H1 (cell line): ENCODE measurements around the gene MPZ. TPM values are rescaled to one million over a fixed set of nuclear protein-coding genes. Genes with fewer than 3 reads are reported as not detected.

Experiments
- CTCF ChIA-PET: fragments of 300-600 bp; sonication (Branson Sonifier 250); formaldehyde crosslinking; loops from one replicate; lab custom pipeline; 2021; ENCODE audit not compliant: partially characterized antibody; lab: Charles Lee
- POLR2A ChIA-PET: fragments of 300-600 bp; sonication (Branson Sonifier 250); formaldehyde crosslinking; loops from one replicate; lab custom pipeline; 2021; ENCODE audit warnings: inconsistent platforms; ENCODE audit not compliant: partially characterized antibody; lab: Charles Lee
- DNase-seq, 2 experiments: peaks; one replicate each; pipeline versions ENCODE4 v3.0.0 to v3.0.0-alpha.2; 2010 to 2022; ENCODE audit warnings: low spot score in 2 of 2, low read depth in 1 of 2, mixed read lengths in 1 of 2
- FAIRE-seq: peaks from 2 replicates; lab custom pipeline; 2011; peaks lifted over from hg19 to GRCh38; lab: Jason Lieb, UNC
- H2AFZ ChIP-seq: 2 replicates; pipeline ENCODE4 v1.8.1; 2012; ENCODE audit warnings: low read length, inconsistent platforms
- H2AK5ac ChIP-seq: 2 replicates; pipeline ENCODE4 v1.6.1; 2013; ENCODE audit warnings: low read depth, low read length
- H2BK120ac ChIP-seq: replicated peaks from 2 replicates; pipeline ENCODE3; 2013; ENCODE audit warnings: low read depth, low read length, inconsistent platforms
- H2BK12ac ChIP-seq: 2 replicates; pipeline ENCODE4 v1.6.1; 2013; ENCODE audit warnings: low read depth, low read length
- H2BK15ac ChIP-seq: 2 replicates; pipeline ENCODE4 v1.6.1; 2013; ENCODE audit warnings: low read length
- H2BK20ac ChIP-seq: 2 replicates; pipeline ENCODE4 v1.6.1; 2013; ENCODE audit warnings: low read length
- H2BK5ac ChIP-seq: 2 replicates; pipeline ENCODE4 v1.6.1; 2013; ENCODE audit warnings: low read depth, low read length
- H3K14ac ChIP-seq: 2 replicates; pipeline ENCODE4 v1.6.1; 2013; ENCODE audit warnings: inconsistent platforms; ENCODE audit not compliant: insufficient read length
- H3K18ac ChIP-seq: 2 replicates; pipeline ENCODE4 v1.6.1; 2013; ENCODE audit warnings: low read length; ENCODE audit errors: extremely low read depth
- H3K23ac ChIP-seq: 2 replicates; pipeline ENCODE4 v1.6.1; 2013; ENCODE audit warnings: inconsistent platforms; ENCODE audit not compliant: insufficient read length
- H3K23me2 ChIP-seq: 2 replicates; pipeline ENCODE4 v1.6.1; 2013; ENCODE audit warnings: low read depth, low read length
- H3K27ac ChIP-seq: 2 replicates; pipeline ENCODE4 v1.6.1; 2011; ENCODE audit warnings: low read depth, low read length, inconsistent platforms
- H3K27me3 ChIP-seq, 4 experiments: replicated peaks in 1 of 4; 1 replicate in 1 of 4; 2 replicates in 3 of 4; pipeline versions ENCODE4 v1.6.1 to v1.8.1; 2011 to 2013; ENCODE audit warnings: low read length in 3 of 4, mild to moderate bottlenecking in 3 of 4, inconsistent platforms in 2 of 4, mixed read lengths in 2 of 4, moderate library complexity in 1 of 4; ENCODE audit not compliant: control insufficient read depth in 3 of 4, insufficient read depth in 3 of 4; ENCODE audit errors: extremely low read depth in 1 of 4
- H3K36me3 ChIP-seq, 4 experiments: 2 replicates each; pipeline versions ENCODE4 v1.6.1 to v1.8.1; 2011 to 2013; ENCODE audit warnings: mild to moderate bottlenecking in 4 of 4, low read length in 3 of 4, moderate library complexity in 2 of 4, control low read depth in 1 of 4, inconsistent platforms in 1 of 4; ENCODE audit not compliant: insufficient read depth in 4 of 4, control insufficient read depth in 2 of 4
- H3K4ac ChIP-seq: replicated peaks from 2 replicates; pipeline ENCODE3; 2013; ENCODE audit warnings: low read length, low read depth, mixed read lengths, inconsistent platforms; ENCODE audit not compliant: insufficient read length
- H3K4me1 ChIP-seq, 4 experiments: replicated peaks in 1 of 4; 1 replicate in 1 of 4; 2 replicates in 3 of 4; pipeline versions ENCODE4 v1.6.1 to v1.8.1; 2011 to 2013; ENCODE audit warnings: low read length in 3 of 4, inconsistent platforms in 2 of 4, mixed read lengths in 1 of 4; ENCODE audit not compliant: insufficient read depth in 4 of 4, control insufficient read depth in 3 of 4
- H3K4me2 ChIP-seq, 2 experiments: 2 replicates each; pipeline versions ENCODE4 v1.6.1 to v1.8.1; 2011 to 2013; ENCODE audit warnings: low read depth in 2 of 2, low read length in 2 of 2, control low read depth in 1 of 2, inconsistent platforms in 1 of 2, mild to moderate bottlenecking in 1 of 2; ENCODE audit not compliant: insufficient read depth in 1 of 2
- H3K4me3 ChIP-seq, 4 experiments: fragments of 200-600, 300-600 bp in 1 of 4; sonication (generic), shearing (Covaris generic), sonication (Bioruptor Twin) in 1 of 4; 2 replicates each; pipeline versions ENCODE4 v1.5.1 to v1.8.1; 2011 to 2016; ENCODE audit warnings: low read length in 4 of 4, low read depth in 3 of 4, control low read depth in 2 of 4, inconsistent platforms in 2 of 4, mild to moderate bottlenecking in 2 of 4, mixed read lengths in 1 of 4, moderate library complexity in 1 of 4; ENCODE audit not compliant: insufficient read depth in 2 of 4; ENCODE audit errors: extremely low read depth in 1 of 4
- H3K56ac ChIP-seq: replicated peaks from 2 replicates; pipeline ENCODE3; 2013; ENCODE audit warnings: low read depth, mild to moderate bottlenecking, mixed read lengths, low read length, inconsistent platforms; ENCODE audit not compliant: insufficient read length
- H3K79me1 ChIP-seq: 2 replicates; pipeline ENCODE4 v1.6.1; 2013; ENCODE audit warnings: low read depth, low read length, control low read depth
- H3K79me2 ChIP-seq, 2 experiments: 2 replicates each; pipeline versions ENCODE4 v1.6.1 to v1.8.1; 2012 to 2013; ENCODE audit warnings: low read length in 2 of 2, mild to moderate bottlenecking in 2 of 2, inconsistent platforms in 1 of 2; ENCODE audit not compliant: insufficient read depth in 2 of 2, control insufficient read depth in 1 of 2
- H3K9ac ChIP-seq, 4 experiments: replicated peaks in 1 of 4; 1 replicate in 1 of 4; 2 replicates in 3 of 4; pipeline versions ENCODE4 v1.6.1 to v1.8.1; 2011 to 2013; ENCODE audit warnings: low read depth in 3 of 4, low read length in 3 of 4, control low read depth in 2 of 4, mild to moderate bottlenecking in 2 of 4, moderate library complexity in 2 of 4, inconsistent platforms in 1 of 4; ENCODE audit errors: extremely low read depth in 1 of 4
- H3K9me3 ChIP-seq, 2 experiments: 2 replicates each; pipeline versions ENCODE4 v1.6.1 to v1.8.1; 2012 to 2013; ENCODE audit warnings: mild to moderate bottlenecking in 2 of 2, moderate library complexity in 2 of 2, control low read depth in 1 of 2, inconsistent platforms in 1 of 2, low read depth in 1 of 2, low read length in 1 of 2, mixed read lengths in 1 of 2; ENCODE audit not compliant: insufficient read depth in 2 of 2
- H4K20me1 ChIP-seq, 2 experiments: replicated peaks in 1 of 2; 2 replicates each; pipeline versions ENCODE3 to v1.8.1; 2011 to 2013; ENCODE audit warnings: inconsistent platforms in 2 of 2, low read length in 2 of 2, mild to moderate bottlenecking in 1 of 2; ENCODE audit not compliant: insufficient read depth in 2 of 2, control insufficient read depth in 1 of 2
- H4K5ac ChIP-seq: 2 replicates; pipeline ENCODE4 v1.6.1; 2013; ENCODE audit warnings: low read length, low read depth, mixed read lengths, inconsistent platforms; ENCODE audit not compliant: insufficient read length
- H4K8ac ChIP-seq: 2 replicates; pipeline ENCODE4 v1.8.0; 2013; ENCODE audit warnings: mild to moderate bottlenecking, moderate library complexity, low read length, inconsistent platforms; ENCODE audit not compliant: insufficient read depth; ENCODE audit errors: extremely low read depth
- H4K91ac ChIP-seq: replicated peaks from 2 replicates; pipeline ENCODE3; 2013; ENCODE audit warnings: low read length, mixed read lengths, inconsistent platforms; ENCODE audit not compliant: insufficient read length
- KDM1A ChIP-seq: fragments of 200-600, 300-600 bp; sonication (generic); IDR thresholded peaks from 2 replicates; pipeline ENCODE4 v1.7.1; 2016; ENCODE audit warnings: mild to moderate bottlenecking, low read length, borderline replicate concordance
- PHF8 ChIP-seq: fragments of 200-600 bp; sonication (generic); conservative IDR thresholded peaks from 2 replicates; pipeline ENCODE4 v1.7.1; 2012; ENCODE audit warnings: low read depth, mild to moderate bottlenecking, inconsistent platforms, low read length, moderate library complexity
- SIRT6 ChIP-seq: IDR thresholded peaks from one replicate; pipeline ENCODE4 v1.7.1; 2012; ENCODE audit warnings: low read length, inconsistent platforms
- polyA plus RNA-seq, 7 experiments: library from polyadenylated mRNA; depleted of rRNA in 3 of 7; stranded (reverse) in 5 of 7; unstranded in 2 of 7; fragments of >200 nt in 5 of 7; fragments of 200-250 nt in 2 of 7; gene quantifications; 1 replicate in 5 of 7; 2 replicates in 1 of 7; 4 replicates in 1 of 7; pipeline versions ENCODE4 v1.2.1 to v1.2.3, GENCODE V29; 2011 to 2013; ENCODE audit warnings: missing spikeins in 2 of 7, mixed read lengths in 2 of 7
- total RNA-seq: library from RNA; stranded (reverse); fragmentation: NEBNext Ultra II Directional; extraction: Animal tissue kit (Norgen Biotek cat#: 25700); gene quantifications from 2 replicates; pipeline ENCODE4 v1.2.1, GENCODE V29; 2021

MPZ gene
- total and polyA plus RNA-seq, 2 of the 8 experiments (the other 6 are each of a cell fraction or from before 2014, with no cell fraction given) = 4.1 to 5.1 TPM

GRCh38 chr1:161297415-161297814 is 12.4 kb downstream of the MPZ start:
- H3K27me3 ChIP-seq = no peaks in the 10 kb centered on the region
- H3K9me3 ChIP-seq = no peaks in the 10 kb centered on the region
- FAIRE-seq = no peak
- TF ChIP-seq PHF8 (no peak), KDM1A (no peak), SIRT6 (no peak)
- H2BK12ac ChIP-seq = no peak overlapping the region
- no peak for DNase-seq
- no peak overlapping the region for H2AK5ac ChIP-seq
- no peaks in the 10 kb centered on the region for H3K23me2 ChIP-seq
- no peak overlapping the region for H2BK5ac ChIP-seq
- H3K4me3 ChIP-seq = no peak overlapping the region
- no peak overlapping the region for H3K56ac ChIP-seq
- no peak overlapping the region for H4K8ac ChIP-seq
- ChIA-PET CTCF (interaction anchor here (0.7 to 15.6 kb wide), 3 partner anchors 72 to 97 kb away, joined by 3 to 401 read pairs (median 3); partner anchors contain the start of genes APOA2 and TOMM40L), POLR2A (no interaction called here)
- no peaks in the 10 kb centered on the region for H3K36me3 ChIP-seq
- H3K27ac ChIP-seq = no peak overlapping the region
- H3K79me2 ChIP-seq = no peaks in the 10 kb centered on the region
- H3K18ac ChIP-seq = no peak overlapping the region
- no peak overlapping the region for H2BK15ac ChIP-seq
- no peak overlapping the region for H3K23ac ChIP-seq
- peaks cover 0 to 3% (median under 1%) of the 10 kb centered on the region in 4 experiments; a peak in 3 of 7 replicates for H3K4me1 ChIP-seq
- no peak overlapping the region for H2BK20ac ChIP-seq
- no peak overlapping the region for H4K91ac ChIP-seq
- no peak overlapping the region for H3K14ac ChIP-seq
- H3K4ac ChIP-seq = no peak overlapping the region
- H3K79me1 ChIP-seq = no peaks in the 10 kb centered on the region
- no peak overlapping the region for H3K4me2 ChIP-seq
- H2BK120ac ChIP-seq = no peak overlapping the region
- no peak overlapping the region for H3K9ac ChIP-seq
- no peaks in the 10 kb centered on the region for H4K20me1 ChIP-seq
- H2AFZ ChIP-seq = no peak overlapping the region
- H4K5ac ChIP-seq = no peak overlapping the region
